GM20000 (cell line): Measurements from ENCODE around the gene AHRR.
"Not testable (repeated sequence)": the region's sequence is repeated elsewhere in the genome, so short reads cannot be mapped to it uniquely, and the experiment has no call there.

Experiments used
- DNase-seq: peaks from one replicate; pipeline ENCODE4 v3.0.0; 2012; ENCODE audit warnings: low spot score
- TF ChIP-seq, protein P1 (sequence below): IDR thresholded peaks from 2 replicates; pipeline ENCODE4 v1.5.1; 2012; ENCODE audit warnings: mild to moderate bottlenecking, control low read depth; ENCODE audit errors: extremely low read depth, missing control alignments

Gene AHRR

DNA sequence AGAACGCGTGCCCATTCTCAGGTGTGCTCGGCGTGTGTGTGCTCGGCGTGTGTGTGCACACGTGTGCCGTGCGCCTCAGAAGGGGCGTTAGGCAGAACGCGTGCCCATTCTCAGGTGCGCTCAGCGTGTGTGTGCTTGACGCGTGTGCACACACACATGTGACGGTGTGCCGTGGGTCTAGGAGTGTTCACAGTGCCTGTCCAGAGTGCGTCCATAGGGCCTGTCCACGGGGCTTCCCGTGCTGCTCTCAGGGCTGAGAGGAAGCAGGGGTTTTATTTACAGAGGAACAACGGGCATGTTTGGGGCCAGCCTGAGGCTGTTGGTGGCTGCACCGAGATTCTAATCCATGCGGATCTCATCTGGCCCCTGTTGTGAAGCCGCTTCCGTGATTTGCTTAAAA, 14.2 kb upstream of the AHRR start:
- TF ChIP-seq, protein P1, sequence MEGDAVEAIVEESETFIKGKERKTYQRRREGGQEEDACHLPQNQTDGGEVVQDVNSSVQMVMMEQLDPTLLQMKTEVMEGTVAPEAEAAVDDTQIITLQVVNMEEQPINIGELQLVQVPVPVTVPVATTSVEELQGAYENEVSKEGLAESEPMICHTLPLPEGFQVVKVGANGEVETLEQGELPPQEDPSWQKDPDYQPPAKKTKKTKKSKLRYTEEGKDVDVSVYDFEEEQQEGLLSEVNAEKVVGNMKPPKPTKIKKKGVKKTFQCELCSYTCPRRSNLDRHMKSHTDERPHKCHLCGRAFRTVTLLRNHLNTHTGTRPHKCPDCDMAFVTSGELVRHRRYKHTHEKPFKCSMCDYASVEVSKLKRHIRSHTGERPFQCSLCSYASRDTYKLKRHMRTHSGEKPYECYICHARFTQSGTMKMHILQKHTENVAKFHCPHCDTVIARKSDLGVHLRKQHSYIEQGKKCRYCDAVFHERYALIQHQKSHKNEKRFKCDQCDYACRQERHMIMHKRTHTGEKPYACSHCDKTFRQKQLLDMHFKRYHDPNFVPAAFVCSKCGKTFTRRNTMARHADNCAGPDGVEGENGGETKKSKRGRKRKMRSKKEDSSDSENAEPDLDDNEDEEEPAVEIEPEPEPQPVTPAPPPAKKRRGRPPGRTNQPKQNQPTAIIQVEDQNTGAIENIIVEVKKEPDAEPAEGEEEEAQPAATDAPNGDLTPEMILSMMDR = no peak
- DNase-seq = no peak

DNA sequence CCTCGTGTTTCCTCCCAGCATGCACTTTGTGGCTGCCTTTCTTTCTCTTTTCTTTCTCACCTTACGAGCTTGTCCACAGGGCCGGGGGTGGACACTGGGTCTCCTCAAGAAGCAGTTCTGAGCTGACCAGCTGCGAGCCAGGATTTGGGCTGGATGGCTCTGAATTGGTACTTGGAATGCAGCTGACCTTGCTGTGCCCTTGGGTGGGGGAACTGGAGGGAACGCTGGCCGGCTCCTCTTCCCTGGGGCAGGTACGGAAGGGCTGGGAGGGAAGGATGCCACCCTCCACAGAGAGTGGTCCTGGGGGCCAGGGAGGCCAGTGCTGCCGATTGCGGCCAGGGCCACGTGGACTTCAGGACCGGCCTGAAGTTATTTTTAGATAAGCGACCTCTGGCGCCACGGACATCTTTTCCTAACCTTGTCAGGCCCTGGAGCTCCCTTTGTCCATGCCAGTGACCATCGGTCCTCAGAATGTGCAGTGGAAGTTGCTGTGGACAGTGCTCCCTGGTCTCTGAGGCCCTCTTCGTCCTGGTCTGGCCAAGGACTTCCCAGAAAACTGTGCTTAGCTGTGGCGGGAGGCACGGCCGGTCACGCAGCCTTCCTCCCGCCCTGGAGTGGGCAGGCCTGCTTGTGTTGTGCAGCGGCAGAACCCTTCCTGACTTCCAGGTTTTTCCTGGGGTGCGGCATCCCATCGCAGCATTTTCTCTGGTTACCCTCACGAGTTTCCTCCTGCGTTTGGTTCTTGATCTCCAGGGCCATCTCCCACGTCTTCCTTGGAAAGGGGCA, 13.5 kb upstream of the AHRR start:
- TF ChIP-seq, protein P1 = no peak
- no peak for DNase-seq

- TF ChIP-seq, protein P1 = no peak
- peak; percentile 39 for DNase-seq
Observed at GRCh38 chr5:308672-309271, 12.7 kb upstream of the AHRR start.

DNA sequence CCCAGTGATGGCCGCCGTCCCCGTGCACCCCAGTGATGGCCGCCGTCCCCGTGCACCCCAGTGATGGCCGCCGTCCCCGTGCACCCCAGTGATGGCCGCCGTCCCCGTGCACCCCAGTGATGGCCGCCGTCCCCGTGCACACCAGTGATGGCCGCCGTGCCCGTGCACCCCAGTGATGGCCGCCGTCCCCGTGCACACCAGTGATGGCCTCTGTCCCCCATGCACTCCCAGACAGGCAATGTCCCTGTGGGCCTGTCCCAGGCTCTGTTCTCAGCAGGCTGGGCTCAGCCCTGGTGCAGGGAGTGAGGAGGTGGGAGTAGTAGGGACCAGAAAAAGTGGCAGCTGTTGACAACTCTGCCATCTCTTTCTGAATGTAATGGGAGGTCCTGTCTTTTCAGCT, 11.7 kb upstream of the AHRR start:
- not testable (repeated sequence) for DNase-seq

GRCh38 chr5:310516-310915, 11.0 kb upstream of the AHRR start:
- TF ChIP-seq, protein P1 = no peak
- DNase-seq = no peak

GRCh38 chr5:310941-311434, 10.5 kb upstream of the AHRR start:
- TF ChIP-seq, protein P1 = no peak
- no peak for DNase-seq

GRCh38 chr5:311963-312362, 9.6 kb upstream of the AHRR start:
- no peak for DNase-seq
- TF ChIP-seq, protein P1 = no peak

- TF ChIP-seq, protein P1 = no peak
- no peak for DNase-seq
Observed at GRCh38 chr5:312845-313244, 8.7 kb upstream of the AHRR start.
